Body of pancreas (tissue), 4 donors: ENCODE data around the gene RNF41.
"Not testable (repeated sequence)": the region's sequence is repeated elsewhere in the genome, so short reads cannot be mapped to it uniquely, and the experiment has no call there.

Experiments used
- POLR2A ChIP-seq, 3 donors: fragments of 450-650 bp; IDR thresholded peaks; one replicate each; pipeline ENCODE4 v1.6.1; 2016; ENCODE audit warnings: antibody characterized with exemption in 3 of 3, mild to moderate bottlenecking in 2 of 3
- TF ChIP-seq, protein P1 (sequence below), 7 experiments: fragments of 450-650 bp in 4 of 7; fragments of 200-600 bp in 3 of 7; sonication (generic) in 3 of 7; IDR thresholded peaks; one replicate each; pipeline ENCODE4 v1.5.1; 2016 to 2019; ENCODE audit warnings: antibody characterized with exemption in 7 of 7

DNA sequence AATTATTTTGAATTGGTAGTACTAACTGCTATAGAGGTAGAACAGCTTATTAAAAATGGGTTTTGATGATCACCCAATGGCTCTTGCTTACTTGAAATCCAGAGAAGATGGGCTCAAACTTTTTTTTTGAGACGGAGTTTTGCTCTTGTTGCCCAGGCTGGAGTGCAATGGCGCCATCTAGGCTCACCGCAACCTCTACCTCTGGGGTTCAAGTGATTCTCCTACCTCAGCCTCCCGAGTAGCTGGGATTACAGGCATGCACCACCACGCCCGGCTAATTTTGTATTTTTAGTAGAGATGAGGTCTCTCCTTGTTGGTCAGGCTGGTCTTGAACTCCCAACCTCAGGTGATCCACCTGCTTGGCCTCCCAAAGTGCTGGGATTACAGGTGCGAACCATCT lies 41.2 kb upstream of the RNF41 start:
- TF ChIP-seq, protein P1, sequence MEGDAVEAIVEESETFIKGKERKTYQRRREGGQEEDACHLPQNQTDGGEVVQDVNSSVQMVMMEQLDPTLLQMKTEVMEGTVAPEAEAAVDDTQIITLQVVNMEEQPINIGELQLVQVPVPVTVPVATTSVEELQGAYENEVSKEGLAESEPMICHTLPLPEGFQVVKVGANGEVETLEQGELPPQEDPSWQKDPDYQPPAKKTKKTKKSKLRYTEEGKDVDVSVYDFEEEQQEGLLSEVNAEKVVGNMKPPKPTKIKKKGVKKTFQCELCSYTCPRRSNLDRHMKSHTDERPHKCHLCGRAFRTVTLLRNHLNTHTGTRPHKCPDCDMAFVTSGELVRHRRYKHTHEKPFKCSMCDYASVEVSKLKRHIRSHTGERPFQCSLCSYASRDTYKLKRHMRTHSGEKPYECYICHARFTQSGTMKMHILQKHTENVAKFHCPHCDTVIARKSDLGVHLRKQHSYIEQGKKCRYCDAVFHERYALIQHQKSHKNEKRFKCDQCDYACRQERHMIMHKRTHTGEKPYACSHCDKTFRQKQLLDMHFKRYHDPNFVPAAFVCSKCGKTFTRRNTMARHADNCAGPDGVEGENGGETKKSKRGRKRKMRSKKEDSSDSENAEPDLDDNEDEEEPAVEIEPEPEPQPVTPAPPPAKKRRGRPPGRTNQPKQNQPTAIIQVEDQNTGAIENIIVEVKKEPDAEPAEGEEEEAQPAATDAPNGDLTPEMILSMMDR (IDR thresholded peaks at IDR 0.05): not testable (repeated sequence)
- TF ChIP-seq POLR2A (IDR thresholded peaks at IDR 0.05): not testable (repeated sequence)
